Fibroblast of lung (primary cell): Measurements from ENCODE around the gene GRAMD2B. TPM values are rescaled to one million over a fixed set of nuclear protein-coding genes. Genes with fewer than 3 reads are reported as not detected.
"Not testable (repeated sequence)": the region's sequence is repeated elsewhere in the genome, so short reads cannot be mapped to it uniquely, and the experiment has no call there.

Experiments
- DNase-seq, 2 donors: peaks; one replicate each; pipeline versions ENCODE4 v3.0.0 to v3.0.0-alpha.2; 2010; ENCODE audit warnings: low read depth in 2 of 2
- H2AFZ ChIP-seq: 2 replicates; pipeline ENCODE4 v1.5.1; 2012; ENCODE audit warnings: low read length, control low read depth, inconsistent platforms
- H3K27ac ChIP-seq: 2 replicates; pipeline ENCODE4 v1.5.1; 2011; ENCODE audit warnings: low read length, control low read depth; ENCODE audit not compliant: insufficient read depth
- H3K27me3 ChIP-seq: 2 replicates; pipeline ENCODE4 v1.5.1; 2011; ENCODE audit warnings: mild to moderate bottlenecking, low read length; ENCODE audit not compliant: control insufficient read depth, insufficient read depth
- H3K36me3 ChIP-seq: 2 replicates; pipeline ENCODE4 v1.5.1; 2011; ENCODE audit warnings: low read length; ENCODE audit not compliant: control insufficient read depth, insufficient read depth
- H3K4me1 ChIP-seq: 2 replicates; pipeline ENCODE4 v1.5.1; 2011; ENCODE audit warnings: low read length; ENCODE audit not compliant: control insufficient read depth, insufficient read depth; ENCODE audit errors: extremely low read depth
- H3K4me2 ChIP-seq: 2 replicates; pipeline ENCODE4 v1.5.1; 2011; ENCODE audit warnings: low read length, control low read depth; ENCODE audit not compliant: insufficient read depth; ENCODE audit errors: extremely low read depth
- H3K4me3 ChIP-seq, 4 experiments: fragments of 200-600 bp in 1 of 4; sonication (generic) in 1 of 4; replicated peaks in 1 of 4; 2 replicates each; pipeline ENCODE4 v1.5.1; 2011 to 2016; ENCODE audit warnings: low read length in 4 of 4, low read depth in 3 of 4, mild to moderate bottlenecking in 3 of 4, control low read depth in 2 of 4, inconsistent platforms in 1 of 4, mixed read lengths in 1 of 4; ENCODE audit not compliant: insufficient read depth in 1 of 4; ENCODE audit errors: control extremely low read depth in 1 of 4
- H3K79me2 ChIP-seq: 2 replicates; pipeline ENCODE4 v1.5.1; 2012; ENCODE audit warnings: mild to moderate bottlenecking, low read length, inconsistent platforms; ENCODE audit not compliant: control insufficient read depth, insufficient read depth
- H3K9ac ChIP-seq: 2 replicates; pipeline ENCODE4 v1.5.1; 2011; ENCODE audit warnings: mild to moderate bottlenecking, low read length, control low read depth; ENCODE audit not compliant: insufficient read depth
- H3K9me3 ChIP-seq: 2 replicates; pipeline ENCODE4 v1.5.1; 2012; ENCODE audit warnings: low read depth, low read length; ENCODE audit not compliant: control insufficient read depth, insufficient read depth
- H4K20me1 ChIP-seq: 2 replicates; pipeline ENCODE4 v1.5.1; 2011; ENCODE audit warnings: low read length; ENCODE audit not compliant: control insufficient read depth, insufficient read depth; ENCODE audit errors: extremely low read depth
- EZH2 ChIP-seq: IDR thresholded peaks from 2 replicates; pipeline ENCODE4 v1.5.1; 2012; ENCODE audit warnings: low read length, control low read depth, mild to moderate bottlenecking; ENCODE audit errors: missing control alignments
- polyA plus RNA-seq, 2 donors: library from polyadenylated mRNA; depleted of rRNA in 1 of 2; stranded (reverse) in 1 of 2; unstranded in 1 of 2; fragments of >200 nt; gene quantifications; 2 replicates each; pipeline ENCODE4 v1.2.1, GENCODE V29; 2011 to 2012; ENCODE audit warnings: missing spikeins in 1 of 2
- total RNA-seq: library from RNA; depleted of rRNA; stranded (reverse); fragments of >200 nt; gene quantifications from 2 replicates; pipeline ENCODE4 v1.2.1, GENCODE V29; 2014
- TF ChIP-seq, protein P1 (sequence below), 2 donors: IDR thresholded peaks in 1 of 2; conservative IDR thresholded peaks in 1 of 2; 1 replicate in 1 of 2; 2 replicates in 1 of 2; pipeline ENCODE4 v1.5.1; 2011 to 2012; ENCODE audit warnings: low read length in 2 of 2, control low read depth in 1 of 2, inconsistent platforms in 1 of 2, low read depth in 1 of 2, mild to moderate bottlenecking in 1 of 2

GRAMD2B gene
- total and polyA plus RNA-seq, 2 donors (not counting 1 experiment from before 2014, with no cell fraction given) = 21.3 to 37.6 TPM

DNA sequence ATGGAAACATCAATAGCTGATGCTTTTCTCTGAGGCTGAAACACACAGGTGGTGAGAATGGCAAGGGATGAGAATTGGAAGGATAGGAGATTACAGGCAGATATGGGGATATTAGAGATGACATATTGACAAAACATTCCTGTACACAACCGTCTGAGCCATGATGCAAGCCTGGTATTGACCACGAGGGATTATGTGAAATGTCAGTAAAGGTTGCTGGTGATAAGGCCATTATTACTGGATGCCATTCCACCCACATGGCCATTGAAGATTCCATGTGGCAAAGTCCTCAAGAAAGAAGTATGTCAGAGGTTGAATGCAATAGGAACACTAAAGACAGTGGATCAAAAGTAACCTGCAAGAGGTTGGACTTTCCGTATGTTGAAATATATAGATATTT is 15.7 kb downstream of the GRAMD2B start:
- no peaks in the 10 kb centered on the region for H3K27me3 ChIP-seq
- H3K4me3 ChIP-seq = no peak overlapping the region
- H4K20me1 ChIP-seq = no peaks in the 10 kb centered on the region
- H2AFZ ChIP-seq = no peak overlapping the region
- no peaks in the 10 kb centered on the region for H3K9me3 ChIP-seq
- no peaks in the 10 kb centered on the region for H3K4me1 ChIP-seq
- TF ChIP-seq EZH2 = no peak
- TF ChIP-seq, protein P1, sequence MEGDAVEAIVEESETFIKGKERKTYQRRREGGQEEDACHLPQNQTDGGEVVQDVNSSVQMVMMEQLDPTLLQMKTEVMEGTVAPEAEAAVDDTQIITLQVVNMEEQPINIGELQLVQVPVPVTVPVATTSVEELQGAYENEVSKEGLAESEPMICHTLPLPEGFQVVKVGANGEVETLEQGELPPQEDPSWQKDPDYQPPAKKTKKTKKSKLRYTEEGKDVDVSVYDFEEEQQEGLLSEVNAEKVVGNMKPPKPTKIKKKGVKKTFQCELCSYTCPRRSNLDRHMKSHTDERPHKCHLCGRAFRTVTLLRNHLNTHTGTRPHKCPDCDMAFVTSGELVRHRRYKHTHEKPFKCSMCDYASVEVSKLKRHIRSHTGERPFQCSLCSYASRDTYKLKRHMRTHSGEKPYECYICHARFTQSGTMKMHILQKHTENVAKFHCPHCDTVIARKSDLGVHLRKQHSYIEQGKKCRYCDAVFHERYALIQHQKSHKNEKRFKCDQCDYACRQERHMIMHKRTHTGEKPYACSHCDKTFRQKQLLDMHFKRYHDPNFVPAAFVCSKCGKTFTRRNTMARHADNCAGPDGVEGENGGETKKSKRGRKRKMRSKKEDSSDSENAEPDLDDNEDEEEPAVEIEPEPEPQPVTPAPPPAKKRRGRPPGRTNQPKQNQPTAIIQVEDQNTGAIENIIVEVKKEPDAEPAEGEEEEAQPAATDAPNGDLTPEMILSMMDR (conservative IDR thresholded peaks at IDR 0.05 in 1 of 2, IDR thresholded peaks at IDR 0.05 in 1 of 2; ENCODE audit: low read depth in 1 of 2, low read length in 2 of 2) = no peak
- peaks cover 2% of the 10 kb centered on the region for H3K36me3 ChIP-seq
- no peak overlapping the region for H3K9ac ChIP-seq
- H3K27ac ChIP-seq = no peak overlapping the region
- DNase-seq = peak in 1 of 2 donors; percentile 50
- no peak overlapping the region for H3K4me2 ChIP-seq
- H3K79me2 ChIP-seq = peaks cover 11% of the 10 kb centered on the region

DNA sequence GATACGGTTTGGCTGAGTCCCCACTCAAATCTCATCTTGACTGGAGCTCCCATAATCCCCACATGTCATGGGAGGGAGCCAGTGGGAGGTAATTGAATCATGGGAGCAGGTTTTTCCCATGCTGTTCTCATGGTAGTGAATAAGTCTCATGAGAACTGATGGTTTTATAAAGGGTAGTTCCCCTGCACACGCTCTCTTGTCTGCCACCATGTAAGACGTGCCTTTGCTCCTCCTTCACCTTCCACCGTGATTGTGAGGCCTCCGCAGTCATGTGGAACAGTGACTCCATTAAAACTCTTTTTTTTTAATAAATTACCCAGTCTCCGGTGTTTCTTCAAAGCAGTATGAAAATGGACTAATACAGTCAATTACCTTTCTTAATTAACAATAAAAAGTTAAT is 16.5 kb downstream of the GRAMD2B start:
- not testable (repeated sequence) for H3K4me2 ChIP-seq, H2AFZ ChIP-seq, H3K4me3 ChIP-seq, H3K4me1 ChIP-seq, H3K36me3 ChIP-seq, DNase-seq, H4K20me1 ChIP-seq, H3K27ac ChIP-seq, H3K9me3 ChIP-seq, H3K9ac ChIP-seq, H3K27me3 ChIP-seq
- peaks cover 12% of the 10 kb centered on the region for H3K79me2 ChIP-seq

GRCh38 chr5:126441230-126441629 is 18.0 kb downstream of the GRAMD2B start:
- H3K4me2 ChIP-seq = no peak overlapping the region
- no peak overlapping the region for H2AFZ ChIP-seq
- TF ChIP-seq, protein P1 (conservative IDR thresholded peaks at IDR 0.05 in 1 of 2, IDR thresholded peaks at IDR 0.05 in 1 of 2; ENCODE audit: low read depth in 1 of 2, low read length in 2 of 2) = no peak
- TF ChIP-seq EZH2 = no peak
- H3K9me3 ChIP-seq = no peaks in the 10 kb centered on the region
- H3K27ac ChIP-seq = no peak overlapping the region
- no peak overlapping the region for H3K4me3 ChIP-seq
- no peak for DNase-seq
- peaks cover 4% of the 10 kb centered on the region for H3K4me1 ChIP-seq
- H3K9ac ChIP-seq = no peak overlapping the region
- no peaks in the 10 kb centered on the region for H3K27me3 ChIP-seq
- no peaks in the 10 kb centered on the region for H3K36me3 ChIP-seq
- peaks cover 9% of the 10 kb centered on the region for H3K79me2 ChIP-seq
- H4K20me1 ChIP-seq = no peaks in the 10 kb centered on the region
